LNCAP (cell line): ENCODE results near the gene DOCK10.

Experiments
- TF ChIP-seq, protein P1 (sequence below): fragments of 450-650 bp; IDR thresholded peaks from 2 replicates; pipeline ENCODE4 v1.5.1; 2017; ENCODE audit warnings: mild to moderate bottlenecking

The DOCK10 gene

DNA sequence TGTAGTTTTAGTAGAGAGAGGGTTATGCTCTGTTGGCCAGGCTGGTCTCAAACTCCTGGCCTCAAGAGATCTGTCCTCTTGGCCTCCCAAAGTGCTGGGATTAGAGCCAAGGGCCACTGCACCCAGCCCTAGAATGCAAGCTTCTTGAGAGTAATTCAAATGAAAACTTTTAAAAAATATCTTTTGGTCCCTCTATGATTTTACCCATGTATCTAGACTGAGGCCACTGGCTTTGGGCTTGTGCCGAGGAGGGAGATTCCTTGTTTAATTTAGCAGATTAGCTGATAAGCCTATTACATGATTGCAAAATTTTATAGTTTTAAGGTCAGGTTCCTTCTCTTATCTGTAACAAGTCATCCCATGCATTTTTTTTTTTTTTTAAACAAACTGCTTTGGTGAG, 266.6 kb downstream of the DOCK10 start:
- TF ChIP-seq, protein P1, sequence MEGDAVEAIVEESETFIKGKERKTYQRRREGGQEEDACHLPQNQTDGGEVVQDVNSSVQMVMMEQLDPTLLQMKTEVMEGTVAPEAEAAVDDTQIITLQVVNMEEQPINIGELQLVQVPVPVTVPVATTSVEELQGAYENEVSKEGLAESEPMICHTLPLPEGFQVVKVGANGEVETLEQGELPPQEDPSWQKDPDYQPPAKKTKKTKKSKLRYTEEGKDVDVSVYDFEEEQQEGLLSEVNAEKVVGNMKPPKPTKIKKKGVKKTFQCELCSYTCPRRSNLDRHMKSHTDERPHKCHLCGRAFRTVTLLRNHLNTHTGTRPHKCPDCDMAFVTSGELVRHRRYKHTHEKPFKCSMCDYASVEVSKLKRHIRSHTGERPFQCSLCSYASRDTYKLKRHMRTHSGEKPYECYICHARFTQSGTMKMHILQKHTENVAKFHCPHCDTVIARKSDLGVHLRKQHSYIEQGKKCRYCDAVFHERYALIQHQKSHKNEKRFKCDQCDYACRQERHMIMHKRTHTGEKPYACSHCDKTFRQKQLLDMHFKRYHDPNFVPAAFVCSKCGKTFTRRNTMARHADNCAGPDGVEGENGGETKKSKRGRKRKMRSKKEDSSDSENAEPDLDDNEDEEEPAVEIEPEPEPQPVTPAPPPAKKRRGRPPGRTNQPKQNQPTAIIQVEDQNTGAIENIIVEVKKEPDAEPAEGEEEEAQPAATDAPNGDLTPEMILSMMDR: no peak

DNA sequence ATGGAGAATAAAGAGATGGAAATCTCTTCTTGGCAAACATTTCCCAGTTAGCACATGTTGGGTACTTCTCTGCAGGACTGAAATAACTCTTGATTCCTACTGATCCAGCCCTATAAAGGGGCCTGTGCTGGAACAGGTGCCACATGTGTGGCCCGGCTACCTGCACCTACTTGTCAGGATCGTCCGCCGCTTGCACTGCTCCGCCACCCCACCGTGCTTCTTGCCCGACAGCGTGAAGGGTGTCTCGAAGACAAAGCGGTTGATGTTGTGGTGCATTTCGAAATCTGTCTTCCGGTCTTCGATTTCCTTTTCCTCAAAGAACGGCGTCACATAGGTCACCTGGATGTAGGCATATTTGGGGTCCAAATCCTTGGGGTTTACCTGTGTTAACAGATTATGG, 267.5 kb downstream of the DOCK10 start:
- TF ChIP-seq, protein P1: no peak

DNA sequence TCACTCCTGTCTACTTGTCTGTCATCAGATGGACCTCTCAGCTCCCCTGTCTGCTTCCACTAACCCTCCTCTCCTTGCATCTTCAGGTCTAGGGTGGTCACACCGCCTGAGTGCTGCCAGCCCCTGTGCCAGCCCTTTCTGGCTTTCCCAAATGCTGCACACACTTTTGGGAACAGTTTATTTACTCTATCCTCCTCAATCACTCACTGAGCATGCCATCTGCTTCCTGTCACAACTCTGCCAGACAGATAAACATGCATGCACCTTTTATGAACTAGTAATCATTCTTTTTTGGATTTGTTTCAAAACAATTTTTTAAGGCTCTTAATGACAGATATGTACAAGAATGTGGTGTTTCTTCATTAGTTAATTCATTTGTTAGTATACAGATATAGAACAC, 269.8 kb downstream of the DOCK10 start:
- TF ChIP-seq, protein P1: no peak

DNA sequence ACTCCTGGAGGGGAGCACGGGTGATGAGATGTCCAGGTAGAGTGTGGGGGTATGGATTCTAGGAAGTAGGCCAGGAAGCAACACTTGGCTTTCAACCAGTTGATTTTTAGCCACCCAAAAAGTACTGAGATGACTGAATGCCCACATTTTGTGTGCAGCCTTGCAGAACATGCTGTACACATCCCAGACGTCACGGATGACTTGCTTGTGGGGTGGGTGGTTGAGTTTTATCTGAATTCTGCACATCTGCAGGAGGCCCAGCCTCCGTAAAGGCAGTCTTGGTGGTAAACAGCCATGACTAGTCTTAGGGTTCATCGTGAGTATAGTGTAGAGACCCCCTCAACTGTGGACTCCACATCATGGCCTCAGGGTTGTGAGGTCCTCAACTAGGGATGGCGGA, 272.8 kb downstream of the DOCK10 start:
- TF ChIP-seq, protein P1: no peak

DNA sequence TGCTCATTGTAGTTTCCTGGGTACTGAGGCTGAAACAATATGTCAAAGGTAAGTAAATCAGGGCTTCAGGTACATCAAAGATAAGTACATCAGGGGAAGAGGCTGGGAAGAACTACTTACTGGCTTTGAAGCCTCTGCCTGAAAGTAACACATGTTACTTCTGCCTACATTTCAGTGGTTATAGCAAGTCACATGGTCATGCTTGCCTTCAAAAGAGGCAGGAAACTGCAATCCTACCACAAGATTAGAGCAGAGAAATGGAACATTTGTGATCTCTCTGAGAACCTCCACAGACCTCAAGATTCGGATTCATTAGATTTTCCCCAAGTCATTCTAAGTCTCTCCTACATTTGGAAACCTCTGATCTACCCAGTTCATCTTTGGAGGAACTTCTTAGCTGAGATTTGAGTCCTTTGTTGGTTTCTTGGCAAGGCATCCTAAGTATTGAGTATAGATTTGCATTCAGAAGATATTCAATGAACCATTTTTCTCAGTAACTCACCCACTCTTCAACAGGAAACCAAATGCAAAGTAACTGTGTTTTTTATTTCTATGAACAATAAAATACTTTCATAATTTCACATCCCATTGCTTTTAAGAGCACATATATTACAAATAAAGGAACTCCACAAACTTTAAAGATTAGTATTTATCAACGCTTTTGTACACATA, 277.6 kb downstream of the DOCK10 start:
- TF ChIP-seq, protein P1: no peak

DNA sequence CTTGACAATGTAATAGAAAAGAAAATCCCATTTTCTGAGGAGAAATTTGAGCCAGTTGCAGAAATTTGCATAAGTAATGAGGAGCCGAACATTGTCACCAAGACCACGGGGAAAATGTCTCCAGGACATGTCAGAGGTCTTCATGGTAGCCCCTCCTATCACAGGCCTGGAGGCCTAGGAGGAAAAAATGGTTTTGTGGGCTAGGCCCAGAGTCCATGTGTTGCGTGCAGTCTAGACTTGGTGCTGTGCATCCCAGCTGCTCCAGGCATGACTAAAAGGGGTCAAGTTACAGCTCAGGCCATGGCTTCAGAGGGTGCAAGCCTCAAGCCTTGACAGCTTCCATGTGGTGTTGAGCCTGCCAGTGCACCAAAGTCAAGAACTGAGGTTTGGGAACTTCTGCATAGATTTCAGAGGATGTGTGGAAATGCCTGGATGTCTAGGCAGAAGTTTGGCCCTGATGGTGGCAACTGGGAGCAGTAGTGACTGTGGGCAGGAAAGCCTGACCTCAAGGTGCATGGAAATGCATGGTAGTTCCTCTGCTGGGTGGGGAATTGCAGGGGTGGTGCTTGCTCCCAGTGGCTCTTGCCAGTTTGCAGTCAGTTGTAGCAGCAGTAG, 284.2 kb downstream of the DOCK10 start:
- TF ChIP-seq, protein P1: no peak

DNA sequence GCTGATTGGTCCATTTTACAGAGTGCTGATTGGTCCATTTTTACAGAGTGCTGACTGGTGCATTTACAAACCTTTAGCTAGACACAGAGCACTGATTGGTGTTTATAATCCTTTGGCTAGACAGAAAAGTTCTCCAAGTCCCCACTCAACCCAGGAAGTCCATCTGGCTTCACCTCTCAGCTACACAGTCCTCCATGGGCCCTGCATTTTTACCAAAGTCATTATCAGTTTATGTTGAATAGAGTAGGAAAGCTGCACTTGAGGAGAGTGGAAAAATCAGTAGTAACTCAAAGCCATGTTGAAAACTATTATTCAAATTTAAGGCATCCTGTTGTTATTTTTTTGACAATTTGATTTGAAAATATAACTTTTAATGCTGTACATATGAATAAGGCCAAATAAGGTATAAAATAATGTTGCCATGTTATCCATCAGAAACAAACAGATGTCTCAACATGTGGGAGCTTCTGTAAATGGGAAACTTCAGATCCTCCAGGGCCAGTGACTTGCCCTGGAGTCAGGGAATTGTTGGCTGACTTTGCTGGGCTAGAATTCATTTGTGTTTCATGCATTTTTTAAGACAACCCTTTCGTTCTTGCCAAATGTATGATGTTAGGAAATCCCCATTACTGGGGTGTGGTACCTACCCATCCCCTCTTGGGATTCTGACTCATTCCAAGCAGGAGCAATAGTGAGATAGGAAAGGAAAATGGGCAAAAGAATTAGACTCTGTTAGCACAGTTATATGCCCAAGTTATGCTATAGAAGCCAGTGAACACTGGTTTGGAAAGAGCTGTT, 288.3 kb downstream of the DOCK10 start:
- TF ChIP-seq, protein P1: no peak
